Urinary bladder (tissue), 4 donors: ENCODE results near the gene KNOP1. TPM values are rescaled to one million over a fixed set of nuclear protein-coding genes. Genes with fewer than 3 reads are reported as not detected.
"Not testable (repeated sequence)": the region's sequence is repeated elsewhere in the genome, so short reads cannot be mapped to it uniquely, and the experiment has no call there.

ENCODE experiments used
- DNase-seq: peaks from one replicate; pipeline ENCODE4 v3.0.0-alpha.2; 2015; ENCODE audit errors: extremely low spot score
- H3K27ac ChIP-seq: one replicate; pipeline ENCODE4 v1.5.1; 2013; ENCODE audit warnings: low read depth, mild to moderate bottlenecking, moderate library complexity
- H3K36me3 ChIP-seq: one replicate; pipeline ENCODE4 v1.6.1; 2013; ENCODE audit warnings: mild to moderate bottlenecking, moderate library complexity; ENCODE audit not compliant: insufficient read depth
- H3K4me1 ChIP-seq: one replicate; pipeline ENCODE4 v1.6.1; 2013; ENCODE audit warnings: mild to moderate bottlenecking, moderate library complexity; ENCODE audit not compliant: insufficient read depth
- H3K4me3 ChIP-seq: one replicate; pipeline ENCODE4 v1.5.1; 2013; ENCODE audit warnings: low read depth, low read length
- WGBS: extraction: QIAGEN DNeasy Blood & Tissue Kit; methylation state at CpG from one replicate; pipeline ENCODE4 v1.1.7; 2013; 5-methylcytosine and 5-hydroxymethylcytosine counted together
- polyA plus RNA-seq: library from polyadenylated mRNA; stranded (reverse); fragments of 200-250 nt; gene quantifications from one replicate; pipeline ENCODE4 v1.2.3, GENCODE V29; 2013
- total RNA-seq: library from RNA; depleted of rRNA; stranded (reverse); fragments of >200 nt; gene quantifications from one replicate; pipeline ENCODE4 v1.2.3, GENCODE V29; 2014
- donor health status: healthy with polysubstance abuse.
- donor health status: healthy.

KNOP1 gene
- total and polyA plus RNA-seq, 2 donors: 9.0 to 11.0 TPM

GRCh38 chr16:19677402-19677801 is 40.6 kb downstream of the KNOP1 start:
- 83% methylated on average over 7 of the region's 7 CpGs for WGBS
- no peaks in the 10 kb centered on the region for H3K4me1 ChIP-seq
- no peak overlapping the region for H3K4me3 ChIP-seq
- no peak overlapping the region for H3K27ac ChIP-seq
- no peak for DNase-seq
- H3K36me3 ChIP-seq: no peaks in the 10 kb centered on the region

- no peak for DNase-seq
- no peaks in the 10 kb centered on the region for H3K4me1 ChIP-seq
- H3K27ac ChIP-seq: no peak overlapping the region
- H3K36me3 ChIP-seq: no peaks in the 10 kb centered on the region
- H3K4me3 ChIP-seq: no peak overlapping the region
- 96% methylated on average over 5 of the region's 5 CpGs for WGBS
These were observed 43.5 kb downstream of the KNOP1 start for GRCh38 chr16:19674485-19674884.

GRCh38 chr16:19672378-19672777 is 45.6 kb downstream of the KNOP1 start:
- Histone ChIP-seq H3K36me3 (no peaks in the 10 kb centered on the region), H3K4me3 (no peak overlapping the region), H3K4me1 (no peaks in the 10 kb centered on the region), H3K27ac (no peak overlapping the region)
- 97% methylated on average over 4 of the region's 4 CpGs for WGBS
- DNase-seq: no peak

- Histone ChIP-seq H3K27ac (no peak overlapping the region), H3K36me3 (no peaks in the 10 kb centered on the region), H3K4me1 (no peaks in the 10 kb centered on the region), H3K4me3 (no peak overlapping the region)
- WGBS: 47% methylated on average over 3 of the region's 3 CpGs
- no peak for DNase-seq
These were observed 51.5 kb downstream of the KNOP1 start for GRCh38 chr16:19666477-19666876.

GRCh38 chr16:19665313-19665712 is 52.7 kb downstream of the KNOP1 start:
- not testable (repeated sequence) for DNase-seq, H3K27ac ChIP-seq, H3K4me3 ChIP-seq, H3K36me3 ChIP-seq, H3K4me1 ChIP-seq
- 99% methylated on average over 3 of the region's 3 CpGs for WGBS

- 96% methylated on average over 6 of the region's 6 CpGs for WGBS
These were observed 53.9 kb downstream of the KNOP1 start for GRCh38 chr16:19664166-19664565.

GRCh38 chr16:19662351-19662750 is 55.7 kb downstream of the KNOP1 start:
- Histone ChIP-seq H3K27ac (no peak overlapping the region), H3K4me1 (no peaks in the 10 kb centered on the region), H3K36me3 (no peaks in the 10 kb centered on the region), H3K4me3 (no peak overlapping the region)
- no peak for DNase-seq
- WGBS: 90% methylated on average over 7 of the region's 7 CpGs

More at GRCh38 chr16:19664166-19664565, 53.9 kb downstream of the KNOP1 start:
- H3K27ac ChIP-seq: no peak overlapping the region
- DNase-seq: no peak
- H3K4me3 ChIP-seq: no peak overlapping the region
- no peaks in the 10 kb centered on the region for H3K36me3 ChIP-seq
- no peaks in the 10 kb centered on the region for H3K4me1 ChIP-seq

GRCh38 chr16:19660432-19660831 is 57.6 kb downstream of the KNOP1 start:
- no peak overlapping the region for H3K4me3 ChIP-seq
- H3K4me1 ChIP-seq: no peaks in the 10 kb centered on the region
- no peaks in the 10 kb centered on the region for H3K36me3 ChIP-seq
- no peak for DNase-seq
- 92% methylated on average over 1 of the region's 1 CpG for WGBS
- H3K27ac ChIP-seq: no peak overlapping the region

- no peak for DNase-seq
- Histone ChIP-seq H3K27ac (no peak overlapping the region), H3K4me1 (no peaks in the 10 kb centered on the region), H3K4me3 (no peak overlapping the region), H3K36me3 (no peaks in the 10 kb centered on the region)
- 94% methylated on average over 1 of the region's 1 CpG for WGBS
These were observed 58.5 kb downstream of the KNOP1 start for GRCh38 chr16:19659554-19659953.

GRCh38 chr16:19657831-19658230 is 60.2 kb downstream of the KNOP1 start:
- Histone ChIP-seq H3K4me3 (no peak overlapping the region), H3K27ac (no peak overlapping the region), H3K36me3 (no peaks in the 10 kb centered on the region), H3K4me1 (no peaks in the 10 kb centered on the region)
- no peak for DNase-seq
- WGBS: 92% methylated on average over 4 of the region's 4 CpGs

- WGBS: 96% methylated on average over 9 of the region's 9 CpGs
- Histone ChIP-seq H3K36me3 (no peaks in the 10 kb centered on the region), H3K4me1 (no peaks in the 10 kb centered on the region), H3K27ac (no peak overlapping the region), H3K4me3 (no peak overlapping the region)
- no peak for DNase-seq
These were observed 62.7 kb downstream of the KNOP1 start for GRCh38 chr16:19655242-19655777.

- DNase-seq: no peak
- H3K36me3 ChIP-seq: no peaks in the 10 kb centered on the region
- no peaks in the 10 kb centered on the region for H3K4me1 ChIP-seq
- H3K27ac ChIP-seq: no peak overlapping the region
- no peak overlapping the region for H3K4me3 ChIP-seq
- 94% methylated on average over 9 of the region's 9 CpGs for WGBS
These were observed 63.9 kb downstream of the KNOP1 start for GRCh38 chr16:19654147-19654546.
